GM21367 (cell line): ENCODE data around the gene SH3GLB2.
A peak's percentile ranks its signal among the peaks of the same experiment; 100 is the strongest.
"Not testable (repeated sequence)": the region's sequence is repeated elsewhere in the genome, so short reads cannot be mapped to it uniquely, and the experiment has no call there.

Experiments
- ATAC-seq: cut with Tn5 transposase; IDR thresholded peaks from one replicate; pipeline ENCODE4 v1.9.1; 2021; ENCODE audit not compliant: unreplicated experiment

Gene SH3GLB2

DNA sequence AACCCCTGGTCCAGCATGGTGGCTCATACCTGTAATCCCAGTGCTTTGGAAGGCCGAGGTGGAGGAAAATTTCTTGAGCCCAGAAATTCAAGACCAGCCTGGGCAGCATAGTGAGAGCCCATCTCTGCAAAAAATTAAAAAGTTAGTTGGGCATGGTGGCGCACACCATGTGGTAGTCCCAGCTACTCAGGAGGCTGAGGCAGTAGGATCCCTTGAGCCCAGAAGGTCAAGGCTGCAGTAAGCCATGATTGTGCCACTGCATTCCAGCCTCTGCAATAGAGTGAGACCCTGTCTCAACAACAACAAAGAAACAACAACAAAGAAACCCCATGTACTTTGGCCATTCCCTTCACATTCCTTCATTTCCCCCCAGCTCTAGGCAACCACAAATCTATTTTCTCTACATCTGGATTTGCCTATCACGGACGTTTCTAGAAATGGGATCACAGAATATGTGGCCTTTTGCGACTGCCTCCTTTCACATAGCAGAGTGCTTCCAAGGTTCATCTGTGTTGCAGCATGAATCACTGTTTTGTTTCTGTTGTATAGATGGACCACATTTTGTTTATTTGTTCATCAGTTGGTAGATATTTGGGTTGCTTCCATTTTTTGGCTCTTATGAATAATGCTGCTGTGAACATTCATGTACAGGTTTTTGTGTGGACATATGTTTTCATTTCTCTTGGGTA, 26.2 kb upstream of the SH3GLB2 start:
- ATAC-seq = no peak

DNA sequence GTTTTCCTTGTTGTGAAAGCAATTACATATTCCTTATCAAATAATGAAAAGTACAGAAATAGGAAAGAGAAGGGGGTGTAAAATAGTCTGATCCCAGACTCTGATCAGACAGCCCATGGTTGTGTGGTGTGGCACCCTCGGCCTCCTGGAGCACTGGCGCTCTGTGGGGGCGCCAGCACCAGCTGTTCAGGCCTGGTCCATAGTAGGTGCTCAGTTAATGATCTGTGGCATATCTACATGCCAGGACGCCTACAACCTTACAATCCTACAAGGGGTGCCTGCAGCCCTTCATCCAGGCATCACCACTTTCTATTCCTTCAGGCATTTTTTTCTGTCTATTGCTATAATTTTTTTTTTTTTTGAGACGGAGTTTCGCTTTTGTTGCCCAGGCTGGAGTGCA, 24.9 kb upstream of the SH3GLB2 start:
- no peak for ATAC-seq

GRCh38 chr9:129052592-129052991, 24.5 kb upstream of the SH3GLB2 start:
- no peak for ATAC-seq

DNA sequence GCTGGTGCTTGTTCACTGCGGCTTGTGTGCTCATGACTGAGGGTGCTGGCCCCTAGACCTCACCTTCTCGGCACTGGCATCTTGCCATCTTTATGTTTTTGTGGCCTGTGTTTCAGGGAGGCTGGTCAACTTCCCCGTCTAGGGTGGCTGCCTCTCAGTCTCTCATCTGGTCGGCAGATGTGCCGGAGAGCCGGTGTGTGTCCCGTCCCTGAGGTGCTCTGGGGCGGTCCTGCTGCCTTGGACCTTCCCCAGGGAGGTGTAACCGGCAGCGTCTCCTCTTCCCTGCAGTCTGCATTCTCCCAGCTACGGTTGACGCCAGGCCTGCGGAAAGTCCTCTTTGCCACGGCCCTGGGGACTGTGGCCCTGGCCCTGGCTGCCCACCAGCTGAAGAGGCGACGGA, 13.9 kb upstream of the SH3GLB2 start:
- no peak for ATAC-seq

- ATAC-seq = no peak
These were observed 12.0 kb upstream of the SH3GLB2 start for GRCh38 chr9:129040113-129040643.

DNA sequence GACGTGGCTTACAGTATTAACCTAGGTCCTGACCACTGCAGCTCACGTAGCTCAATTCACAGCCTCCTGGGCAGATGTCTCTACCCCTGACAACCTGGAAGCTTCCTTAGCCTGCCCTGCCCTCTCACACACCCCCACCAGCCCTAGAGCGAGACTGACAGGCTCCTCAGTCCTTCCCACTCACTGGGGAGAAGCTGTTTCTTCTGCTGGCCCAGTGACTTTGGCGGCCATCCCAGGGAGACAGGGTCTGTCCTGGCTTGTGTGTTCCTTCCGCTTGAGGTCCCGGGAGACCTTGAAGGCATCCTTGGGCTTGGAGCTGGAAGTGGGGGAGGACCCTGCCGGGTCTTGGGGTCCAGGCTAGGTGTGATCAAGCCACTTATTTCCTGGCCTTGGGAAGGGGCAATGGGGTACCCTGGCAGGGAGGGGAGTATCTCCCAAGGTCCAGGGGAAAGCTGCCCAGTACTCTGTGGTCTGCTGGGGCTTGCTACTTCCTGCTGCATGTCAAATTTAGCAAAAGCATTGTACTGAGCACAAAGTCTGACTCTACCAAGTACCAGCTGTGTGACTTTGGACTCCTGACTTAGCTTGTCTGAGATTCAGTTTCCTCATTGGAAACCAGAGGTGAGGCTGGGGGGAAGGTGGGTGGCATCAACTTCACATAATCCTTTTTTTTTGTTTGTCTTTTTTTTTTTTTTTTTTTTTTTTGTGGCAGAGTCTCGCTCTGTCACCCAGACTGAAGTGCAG, 10.2 kb upstream of the SH3GLB2 start:
- no peak for ATAC-seq

- ATAC-seq = no peak
These were observed 9.6 kb upstream of the SH3GLB2 start for GRCh38 chr9:129037767-129038098.

DNA sequence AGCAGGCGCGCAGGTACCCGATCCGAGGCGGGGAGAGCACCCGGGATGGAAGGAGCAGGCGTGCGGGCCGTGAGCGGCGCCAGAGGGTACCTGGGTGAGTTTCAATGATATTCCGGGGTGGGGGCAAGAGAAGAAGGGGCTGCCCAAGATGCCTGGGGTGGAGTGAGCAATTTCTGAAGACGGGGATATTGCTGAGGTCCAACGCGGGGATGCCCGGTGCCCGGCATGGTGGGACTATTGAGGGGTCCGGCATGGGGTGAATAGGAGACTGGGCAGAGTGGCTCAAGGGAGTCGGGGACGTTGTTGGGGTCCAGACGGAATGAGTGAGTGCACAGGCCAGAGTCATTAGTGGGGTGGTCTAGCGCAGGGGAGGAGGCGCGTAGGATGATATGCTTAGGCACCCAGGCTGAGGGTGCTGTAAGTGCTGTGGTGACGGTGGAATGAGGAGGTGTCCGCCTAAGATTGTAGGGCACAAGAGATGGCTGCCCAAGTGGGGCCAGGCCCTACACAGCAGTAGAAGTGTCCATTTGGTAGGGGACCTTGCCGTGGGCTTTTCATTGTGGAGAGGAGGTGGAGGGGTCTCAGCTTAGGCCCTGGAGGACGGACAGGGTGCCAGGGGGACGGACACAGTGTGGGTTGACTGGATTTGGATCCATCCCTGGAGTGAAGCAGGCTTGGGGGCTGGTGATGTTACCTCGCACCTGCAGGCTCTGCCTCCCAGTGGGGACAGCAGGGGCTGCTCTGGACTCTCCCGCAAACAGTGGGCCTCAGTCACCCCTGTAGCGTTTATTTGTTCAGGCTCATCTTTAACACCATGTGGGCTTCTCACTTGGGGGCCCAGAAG, 9.0 kb upstream of the SH3GLB2 start:
- ATAC-seq = no peak

- peak; percentile 94 for ATAC-seq
These were observed 8.3 kb upstream of the SH3GLB2 start, which contains the start of gene MIGA2 for GRCh38 chr9:129036241-129036922. MIGA2 (plus strand) TSS chr9:129036626; CDS start chr9:129040595, 3,969 bp downstream.

GRCh38 chr9:129035838-129036237, 7.7 kb upstream of the SH3GLB2 start:
- ATAC-seq = not testable (repeated sequence)

- ATAC-seq = no peak
These were observed 5.1 kb upstream of the SH3GLB2 start for GRCh38 chr9:129033216-129033615.

GRCh38 chr9:129032541-129033159, 4.5 kb upstream of the SH3GLB2 start:
- no peak for ATAC-seq

DNA sequence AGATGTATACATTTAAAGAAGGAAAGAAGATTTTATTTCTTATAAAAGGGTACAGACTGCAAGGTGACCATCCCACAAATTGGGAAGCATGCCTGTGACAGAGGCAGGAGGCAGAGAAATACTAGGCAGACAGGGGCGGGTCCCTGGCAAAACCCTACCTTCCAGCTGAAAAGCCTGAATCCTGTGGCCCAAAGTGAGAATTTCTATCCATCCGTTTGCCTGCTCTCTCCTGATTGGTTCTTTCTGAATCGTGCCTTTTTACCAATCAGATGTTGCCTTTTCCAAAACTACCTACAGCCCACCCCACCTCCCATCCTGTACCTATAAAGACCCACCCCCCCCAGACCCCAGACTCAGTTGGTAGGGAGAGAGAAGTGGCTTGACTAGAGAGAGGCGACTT, 3.4 kb upstream of the SH3GLB2 start:
- ATAC-seq = no peak

- ATAC-seq = no peak
These were observed 2.1 kb upstream of the SH3GLB2 start for GRCh38 chr9:129030191-129030590.

- peak; percentile 32 for ATAC-seq
These were observed 393 bp downstream of the SH3GLB2 start for GRCh38 chr9:129027685-129028191.

DNA sequence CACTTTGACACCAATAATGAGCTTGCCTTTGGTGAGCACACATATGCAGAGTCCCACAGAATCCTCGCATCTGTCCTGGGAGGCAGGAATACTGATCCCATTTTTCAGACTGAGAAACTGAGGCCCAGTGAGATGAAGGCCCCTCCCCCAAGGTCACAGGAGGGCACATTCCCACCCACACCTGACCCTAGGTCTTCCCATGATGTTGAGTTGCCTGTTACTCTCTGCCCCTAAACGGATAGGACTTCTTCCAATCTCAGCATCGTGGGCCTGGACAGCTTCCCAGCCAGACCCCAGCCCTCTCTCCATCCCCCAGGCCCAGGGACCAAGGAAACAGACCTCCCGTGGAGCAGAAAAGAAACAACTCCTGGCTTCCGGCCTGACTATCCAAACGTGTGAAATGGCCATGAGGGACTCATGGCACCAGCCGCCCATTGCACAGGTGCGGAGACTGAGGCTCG, 877 bp downstream of the SH3GLB2 start:
- no peak for ATAC-seq

GRCh38 chr9:129026442-129027223, 1.5 kb downstream of the SH3GLB2 start:
- no peak for ATAC-seq

DNA sequence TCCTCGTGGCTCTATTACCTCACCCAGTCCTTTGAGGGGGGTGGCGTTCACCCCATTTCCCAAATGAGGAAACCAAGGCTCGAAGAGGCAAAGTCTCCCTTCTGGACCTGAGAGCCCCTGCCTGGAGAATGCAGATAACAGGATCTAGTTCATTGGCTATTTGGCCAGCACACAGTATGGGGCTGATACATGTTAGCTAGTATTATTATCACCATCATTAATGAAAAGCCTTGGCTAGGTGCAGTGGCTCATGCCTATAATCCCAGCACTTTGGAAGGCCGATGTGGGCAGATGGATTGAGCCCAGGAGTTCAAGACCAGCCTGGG, 4.3 kb downstream of the SH3GLB2 start:
- no peak for ATAC-seq
